BJ (cell line): Measurements from ENCODE around the gene SGK2. TPM values are rescaled to one million over a fixed set of nuclear protein-coding genes. Genes with fewer than 3 reads are reported as not detected.

ENCODE experiments used
- CTCF ChIA-PET: fragments of 350-600 bp; formaldehyde crosslinking; extraction: SDS; loops from one replicate; lab custom pipeline; 2021; ENCODE audit warnings: antibody characterized with exemption, inconsistent platforms; lab: Yijun Ruan, JAX
- POLR2A ChIA-PET: fragments of 300-600 bp; sonication (Branson Sonifier 250); formaldehyde crosslinking; extraction: SDS; loops from one replicate; lab custom pipeline; 2021; ENCODE audit warnings: antibody characterized with exemption; lab: Charles Lee
- DNase-seq: peaks from one replicate; pipeline ENCODE4 v3.0.0-alpha.2; 2011; ENCODE audit warnings: low read depth
- H3K27me3 ChIP-seq: 2 replicates; pipeline ENCODE4 v1.6.0; 2011; ENCODE audit warnings: low read length; ENCODE audit not compliant: control insufficient read depth, insufficient read depth
- H3K36me3 ChIP-seq: 2 replicates; pipeline ENCODE4 v1.5.1; 2011; ENCODE audit warnings: low read length; ENCODE audit not compliant: control insufficient read depth, insufficient read depth
- H3K4me3 ChIP-seq: 2 replicates; pipeline ENCODE4 v1.5.1; 2011; ENCODE audit warnings: low read depth, mild to moderate bottlenecking, control low read depth, low read length
- polyA plus RNA-seq: library from polyadenylated mRNA; depleted of rRNA; stranded (reverse); fragments of >200 nt; gene quantifications from 2 replicates; pipeline ENCODE4 v1.2.3, GENCODE V29; 2011
- TF ChIP-seq, protein P1 (sequence below): IDR thresholded peaks from 2 replicates; pipeline ENCODE4 v1.5.1; 2011; ENCODE audit warnings: low read depth, mild to moderate bottlenecking, control low read depth, inconsistent platforms, low read length, moderate library complexity; ENCODE audit not compliant: insufficient read depth

The SGK2 gene
- polyA plus RNA-seq, 1 experiment = 0.16 TPM

- TF ChIP-seq, protein P1, sequence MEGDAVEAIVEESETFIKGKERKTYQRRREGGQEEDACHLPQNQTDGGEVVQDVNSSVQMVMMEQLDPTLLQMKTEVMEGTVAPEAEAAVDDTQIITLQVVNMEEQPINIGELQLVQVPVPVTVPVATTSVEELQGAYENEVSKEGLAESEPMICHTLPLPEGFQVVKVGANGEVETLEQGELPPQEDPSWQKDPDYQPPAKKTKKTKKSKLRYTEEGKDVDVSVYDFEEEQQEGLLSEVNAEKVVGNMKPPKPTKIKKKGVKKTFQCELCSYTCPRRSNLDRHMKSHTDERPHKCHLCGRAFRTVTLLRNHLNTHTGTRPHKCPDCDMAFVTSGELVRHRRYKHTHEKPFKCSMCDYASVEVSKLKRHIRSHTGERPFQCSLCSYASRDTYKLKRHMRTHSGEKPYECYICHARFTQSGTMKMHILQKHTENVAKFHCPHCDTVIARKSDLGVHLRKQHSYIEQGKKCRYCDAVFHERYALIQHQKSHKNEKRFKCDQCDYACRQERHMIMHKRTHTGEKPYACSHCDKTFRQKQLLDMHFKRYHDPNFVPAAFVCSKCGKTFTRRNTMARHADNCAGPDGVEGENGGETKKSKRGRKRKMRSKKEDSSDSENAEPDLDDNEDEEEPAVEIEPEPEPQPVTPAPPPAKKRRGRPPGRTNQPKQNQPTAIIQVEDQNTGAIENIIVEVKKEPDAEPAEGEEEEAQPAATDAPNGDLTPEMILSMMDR = no peak
- no peak overlapping the region for H3K4me3 ChIP-seq
- no peaks in the 10 kb centered on the region for H3K27me3 ChIP-seq
- CTCF ChIA-PET = no interaction called here
- no peak for DNase-seq
- H3K36me3 ChIP-seq = no peaks in the 10 kb centered on the region; the same call in 1 of the 2 replicates
- POLR2A ChIA-PET = no interaction called here
Observed at GRCh38 chr20:43543138-43543537, 15.7 kb upstream of the SGK2 start.

- TF ChIP-seq, protein P1 = no peak
- ChIA-PET CTCF (interaction anchor here (0.6 to 1.5 kb wide), 4 partner anchors 8 to 147 kb away, joined by 3 to 4 read pairs (median 3); no protein-coding TSS in a partner anchor), POLR2A (no interaction called here)
- no peaks in the 10 kb centered on the region; the same call in 1 of the 2 replicates for H3K36me3 ChIP-seq
- no peak overlapping the region for H3K4me3 ChIP-seq
- DNase-seq = no peak
- no peaks in the 10 kb centered on the region for H3K27me3 ChIP-seq
Observed at GRCh38 chr20:43544501-43544900, 14.3 kb upstream of the SGK2 start.

DNA sequence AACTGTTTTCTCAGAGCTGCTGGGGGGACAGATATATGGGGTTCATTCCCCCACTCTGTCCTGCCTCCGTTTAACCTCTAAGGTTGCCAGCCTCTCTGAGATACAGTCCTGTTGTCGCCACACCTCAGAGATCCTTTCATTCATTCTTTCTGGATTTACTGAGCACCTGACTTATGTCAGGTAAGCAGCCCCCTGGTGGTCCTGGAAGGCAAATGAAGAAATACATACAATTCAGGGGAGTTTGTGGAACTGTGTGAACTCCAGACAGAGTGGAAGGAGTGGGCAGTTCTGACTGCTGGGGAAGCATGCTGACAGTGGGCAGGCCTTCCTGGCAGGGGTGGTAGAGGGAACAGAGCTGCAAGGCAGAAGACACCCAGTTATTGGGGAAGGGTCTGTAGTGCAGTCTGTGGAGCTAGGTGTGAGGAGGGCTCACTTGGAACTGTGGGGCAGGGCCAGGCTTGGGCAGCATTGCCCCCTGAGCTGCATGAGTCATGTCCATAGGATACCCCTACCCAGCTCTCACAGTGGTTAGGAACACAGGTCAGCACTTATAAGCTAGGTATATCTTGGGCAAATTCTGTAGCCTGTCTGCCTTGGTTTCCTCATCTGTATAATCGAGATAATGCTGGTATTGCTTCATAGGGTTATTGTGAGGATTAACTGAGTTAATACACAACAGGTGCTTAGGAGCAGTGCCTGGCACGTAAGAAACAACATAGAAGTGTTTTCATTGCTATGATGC lies 12.8 kb upstream of the SGK2 start:
- Histone ChIP-seq H3K4me3 (no peak overlapping the region), H3K36me3 (no peaks in the 10 kb centered on the region; the same call in 1 of the 2 replicates), H3K27me3 (no peaks in the 10 kb centered on the region)
- TF ChIP-seq, protein P1 = no peak
- CTCF ChIA-PET = interaction anchor here (0.8 to 1.9 kb wide), 4 partner anchors 8 to 146 kb away, joined by 3 to 9 read pairs (median 4); no protein-coding TSS in a partner anchor
- POLR2A ChIA-PET = no interaction called here
- DNase-seq = no peak

GRCh38 chr20:43548273-43548880 lies 10.4 kb upstream of the SGK2 start:
- no peak for DNase-seq
- ChIA-PET POLR2A (no interaction called here), CTCF (interaction anchor here (1.5 kb wide), 1 partner anchor 10 kb away, joined by 6 read pairs; no protein-coding TSS in a partner anchor)
- TF ChIP-seq, protein P1 = no peak
- no peaks in the 10 kb centered on the region; the same call in 1 of the 2 replicates for H3K27me3 ChIP-seq
- H3K36me3 ChIP-seq = no peaks in the 10 kb centered on the region; the same call in 1 of the 2 replicates
- no peak overlapping the region for H3K4me3 ChIP-seq

- TF ChIP-seq, protein P1 = no peak
- Histone ChIP-seq H3K36me3 (no peaks in the 10 kb centered on the region; the same call in 1 of the 2 replicates), H3K4me3 (no peak overlapping the region), H3K27me3 (no peaks in the 10 kb centered on the region; the same call in 1 of the 2 replicates)
- CTCF ChIA-PET = interaction anchor here (0.6 to 1.5 kb wide), 2 partner anchors 12 to 149 kb away, joined by 3 to 6 read pairs; no protein-coding TSS in a partner anchor
- POLR2A ChIA-PET = no interaction called here
- no peak for DNase-seq
Observed at GRCh38 chr20:43549416-43550065, 9.3 kb upstream of the SGK2 start.
